HG03095 (cell line): ENCODE measurements around the gene YPEL2.

Experiments used
- ATAC-seq: cut with Tn5 transposase; IDR thresholded peaks from one replicate; pipeline ENCODE4 v1.9.1; 2021; ENCODE audit warnings: moderate library complexity; ENCODE audit not compliant: unreplicated experiment

The YPEL2 gene

GRCh38 chr17:59330053-59330942 is 1.2 kb upstream of the YPEL2 start:
- ATAC-seq, result no peak

DNA sequence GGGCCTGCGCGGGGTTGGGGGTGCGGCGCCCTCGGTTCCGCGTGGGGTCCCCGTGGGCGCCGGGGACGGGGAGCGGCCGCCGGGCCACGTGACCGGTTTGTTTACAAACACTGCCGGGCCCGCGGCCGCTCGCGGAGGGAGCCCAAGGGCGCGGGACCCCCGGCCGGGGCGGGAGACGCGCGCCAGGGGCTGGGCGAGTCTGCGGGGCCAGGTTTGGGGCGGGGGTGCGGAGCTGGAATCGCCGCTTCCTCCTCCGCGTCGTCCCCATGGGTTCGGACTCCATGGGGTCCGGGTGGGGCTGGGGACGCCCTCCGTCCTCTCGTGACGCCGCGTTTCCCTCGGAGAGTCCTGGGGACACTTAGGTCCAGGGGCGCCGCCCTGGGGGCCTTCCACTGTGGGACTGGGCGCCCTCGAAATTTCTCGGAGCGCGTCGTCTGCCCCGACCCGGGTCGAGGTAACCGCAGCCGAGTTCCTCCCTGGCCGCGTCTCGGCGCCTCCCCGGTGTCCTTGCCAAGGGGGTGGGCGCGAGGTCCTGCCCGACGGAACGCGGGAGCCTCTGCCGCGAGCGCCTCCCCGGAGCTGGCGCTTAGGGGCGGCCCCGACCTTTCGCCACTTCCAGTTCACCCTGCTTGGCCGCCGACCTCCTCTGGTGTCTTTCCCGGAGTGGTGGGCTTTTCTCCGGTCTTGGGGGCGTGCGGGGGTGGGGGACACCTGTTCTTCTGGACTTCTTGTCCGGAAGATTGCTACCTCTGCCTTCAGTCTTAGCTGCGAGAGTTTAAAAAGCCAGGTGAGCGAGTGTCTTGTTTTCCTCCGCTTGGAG is 684 bp downstream of the YPEL2 start:
- ATAC-seq, result peak; percentile 18

DNA sequence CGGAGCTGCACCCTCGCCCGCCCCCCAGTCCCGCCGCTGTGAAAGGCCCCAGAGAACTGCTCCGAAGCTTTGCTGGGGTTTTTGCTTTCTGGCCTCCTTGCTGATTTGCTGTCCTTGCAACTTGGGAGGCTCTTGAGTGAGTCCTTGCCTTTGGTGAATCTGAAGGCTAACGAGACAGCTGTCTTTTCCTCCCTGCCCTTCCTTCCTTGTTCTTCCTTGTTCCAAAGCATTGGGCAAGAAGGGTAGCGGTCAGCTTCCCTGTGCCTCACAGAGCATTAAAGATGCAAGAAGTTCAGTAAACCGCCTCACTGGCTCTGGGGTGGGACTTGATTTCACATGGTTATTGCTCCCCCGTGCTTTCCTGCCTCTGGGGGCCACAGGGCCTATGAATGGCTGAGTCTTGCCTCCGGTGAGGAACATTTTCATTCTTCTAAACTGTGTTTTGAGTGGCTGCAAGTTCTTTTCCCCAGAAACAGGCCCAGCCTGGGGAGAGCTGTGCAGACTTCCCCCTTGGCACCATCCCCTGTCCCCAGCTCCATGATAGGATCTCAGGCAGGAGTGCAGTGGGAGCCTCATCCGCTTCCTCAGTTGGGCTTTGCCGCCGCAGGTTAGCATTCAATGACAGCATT is 1.4 kb downstream of the YPEL2 start:
- no peak for ATAC-seq

GRCh38 chr17:59333836-59334235 is 2.4 kb downstream of the YPEL2 start:
- no peak for ATAC-seq

DNA sequence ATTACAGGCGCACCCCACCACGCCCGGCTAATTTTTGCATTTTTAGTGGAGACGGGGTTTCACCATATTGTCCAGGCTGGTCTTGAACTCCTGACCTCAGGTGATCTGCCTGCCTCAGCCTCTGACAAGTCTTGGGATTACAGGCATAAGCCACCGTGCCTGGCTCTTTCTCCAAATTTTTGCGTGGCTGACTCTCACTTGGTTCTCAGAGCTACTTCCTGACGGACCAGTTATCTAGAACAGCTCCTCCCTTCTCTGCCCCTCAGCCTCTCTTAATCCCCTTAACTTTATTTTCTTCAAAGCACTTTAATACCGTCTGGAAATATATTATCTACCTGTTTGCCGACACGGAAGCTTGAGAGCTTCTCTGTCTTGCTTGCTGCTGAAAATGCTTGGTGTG is 4.2 kb downstream of the YPEL2 start:
- no peak for ATAC-seq

GRCh38 chr17:59337741-59338299 is 6.4 kb downstream of the YPEL2 start:
- no peak for ATAC-seq

DNA sequence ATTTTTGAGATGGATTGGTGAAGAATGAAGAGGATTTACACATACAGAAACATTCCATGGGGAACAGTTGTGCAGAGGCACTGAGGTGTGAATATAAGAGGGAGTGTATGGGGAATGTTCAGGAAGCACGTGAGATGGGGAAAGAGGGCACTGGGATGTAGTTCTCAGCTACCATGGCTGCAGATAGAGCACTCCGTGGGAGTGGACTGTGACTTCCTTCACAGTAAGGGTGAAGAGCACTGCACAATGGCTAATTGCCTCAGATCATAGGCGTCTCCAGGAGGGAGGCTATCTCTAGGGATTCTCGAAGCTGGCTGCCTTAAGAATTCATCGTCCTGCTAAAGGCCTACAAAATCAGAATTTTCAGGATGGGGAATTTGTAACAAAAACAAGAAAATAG is 7.0 kb downstream of the YPEL2 start:
- ATAC-seq, result no peak

DNA sequence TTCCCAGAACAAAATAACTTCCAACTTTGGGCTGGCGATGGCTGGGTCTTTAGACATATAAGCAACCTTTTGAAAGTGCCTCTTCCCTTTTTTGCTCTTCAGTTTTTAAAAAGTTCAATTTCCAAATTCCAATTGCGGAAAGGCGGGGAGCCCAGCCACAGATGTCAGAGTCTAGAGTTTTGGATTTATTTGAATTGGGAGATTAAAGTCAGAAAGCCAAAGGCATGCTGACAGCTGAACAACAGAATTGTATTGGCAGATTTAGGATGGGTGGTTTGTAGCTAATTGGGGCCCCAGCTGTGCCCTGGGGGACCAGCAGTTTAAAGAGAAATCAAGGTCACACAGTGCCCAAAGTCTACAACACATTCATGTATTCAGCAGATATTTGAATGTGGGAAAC is 10.5 kb downstream of the YPEL2 start:
- no peak for ATAC-seq

GRCh38 chr17:59342681-59343131 is 11.3 kb downstream of the YPEL2 start:
- ATAC-seq, result no peak

DNA sequence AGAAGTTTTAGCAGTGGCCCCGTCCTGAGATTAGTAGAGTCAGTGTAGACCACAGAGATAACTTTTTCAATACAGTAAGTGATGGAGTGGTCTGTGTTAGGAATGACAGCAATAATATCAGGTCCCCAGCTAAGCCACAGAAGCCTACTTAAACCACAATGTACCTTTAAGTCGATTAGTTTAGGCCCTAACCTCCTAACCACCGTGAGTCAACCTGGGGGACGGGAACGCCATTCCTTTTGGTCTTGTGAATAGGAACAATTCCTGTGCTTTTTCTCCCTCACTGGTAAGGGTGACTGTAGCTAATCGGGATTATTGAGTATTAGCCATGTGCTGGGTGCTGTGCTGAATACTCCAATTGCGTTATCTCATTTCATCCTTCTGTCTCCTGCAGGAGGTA is 14.0 kb downstream of the YPEL2 start:
- ATAC-seq, result no peak

- ATAC-seq, result no peak
Measured at GRCh38 chr17:59346341-59346740, 14.9 kb downstream of the YPEL2 start.

DNA sequence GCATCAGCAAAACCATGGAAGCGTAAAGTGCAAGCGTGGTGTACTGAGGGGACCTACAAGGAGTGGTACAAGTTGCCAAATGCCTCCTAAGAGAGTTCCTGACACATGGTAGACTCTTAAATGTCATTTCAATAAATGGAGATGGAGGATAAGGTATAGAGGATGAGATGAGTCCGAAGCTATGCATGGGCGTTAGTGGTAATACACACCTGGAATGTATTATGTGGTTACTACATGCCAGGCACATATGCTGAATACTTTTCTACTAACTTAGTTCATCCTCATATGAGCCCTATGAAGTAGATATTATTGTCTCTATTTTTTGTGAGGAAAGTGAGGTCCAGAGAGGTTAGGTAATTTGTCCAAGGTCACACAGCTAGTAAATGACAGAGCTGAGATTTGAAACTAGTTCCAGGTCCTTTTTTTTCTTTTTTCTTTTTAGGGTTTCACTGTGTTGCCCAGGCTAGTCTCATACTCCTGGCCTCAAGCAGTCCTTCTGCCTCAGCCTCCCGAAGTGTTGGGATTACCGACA is 15.5 kb downstream of the YPEL2 start:
- no peak for ATAC-seq

DNA sequence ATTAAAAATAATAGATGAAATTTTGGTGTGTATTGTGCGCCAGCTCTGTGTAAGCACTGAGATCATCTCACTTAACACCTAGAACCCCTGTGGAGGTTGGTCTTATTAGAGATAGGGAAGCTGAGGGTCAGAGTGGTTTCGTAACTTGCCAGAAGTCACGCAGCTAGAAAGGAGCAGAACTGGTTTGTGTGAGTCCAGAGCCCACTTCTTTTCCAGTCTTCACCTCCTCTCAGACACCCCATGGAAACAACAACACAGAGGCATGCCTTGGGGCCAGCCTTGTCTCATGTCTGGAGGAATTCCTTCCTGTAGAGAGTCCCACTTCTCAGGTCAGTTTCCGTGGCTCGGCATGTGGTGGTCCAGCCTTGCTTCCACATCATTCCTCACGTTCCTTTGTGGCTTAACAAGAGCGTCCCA is 16.5 kb downstream of the YPEL2 start:
- no peak for ATAC-seq

DNA sequence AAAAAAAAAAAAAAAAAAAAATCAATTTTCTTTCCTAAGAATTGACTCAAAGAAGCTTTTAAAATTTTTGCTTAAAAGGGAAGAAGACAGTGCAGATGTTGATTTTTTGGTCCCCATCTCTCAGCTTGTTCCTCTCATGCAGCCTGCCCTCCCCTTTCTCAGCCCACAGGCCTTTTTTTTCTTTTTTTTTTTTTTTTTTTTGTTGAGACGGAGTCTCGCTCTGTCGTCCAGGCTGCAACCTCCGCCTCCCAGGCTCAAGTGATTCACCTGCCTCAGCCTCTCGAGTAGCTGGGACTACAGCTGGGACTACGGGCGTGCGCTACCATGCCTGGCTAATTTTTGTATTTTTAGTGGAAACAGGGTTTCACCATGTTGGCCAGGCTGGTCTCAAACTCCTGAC is 17.7 kb downstream of the YPEL2 start:
- no peak for ATAC-seq

DNA sequence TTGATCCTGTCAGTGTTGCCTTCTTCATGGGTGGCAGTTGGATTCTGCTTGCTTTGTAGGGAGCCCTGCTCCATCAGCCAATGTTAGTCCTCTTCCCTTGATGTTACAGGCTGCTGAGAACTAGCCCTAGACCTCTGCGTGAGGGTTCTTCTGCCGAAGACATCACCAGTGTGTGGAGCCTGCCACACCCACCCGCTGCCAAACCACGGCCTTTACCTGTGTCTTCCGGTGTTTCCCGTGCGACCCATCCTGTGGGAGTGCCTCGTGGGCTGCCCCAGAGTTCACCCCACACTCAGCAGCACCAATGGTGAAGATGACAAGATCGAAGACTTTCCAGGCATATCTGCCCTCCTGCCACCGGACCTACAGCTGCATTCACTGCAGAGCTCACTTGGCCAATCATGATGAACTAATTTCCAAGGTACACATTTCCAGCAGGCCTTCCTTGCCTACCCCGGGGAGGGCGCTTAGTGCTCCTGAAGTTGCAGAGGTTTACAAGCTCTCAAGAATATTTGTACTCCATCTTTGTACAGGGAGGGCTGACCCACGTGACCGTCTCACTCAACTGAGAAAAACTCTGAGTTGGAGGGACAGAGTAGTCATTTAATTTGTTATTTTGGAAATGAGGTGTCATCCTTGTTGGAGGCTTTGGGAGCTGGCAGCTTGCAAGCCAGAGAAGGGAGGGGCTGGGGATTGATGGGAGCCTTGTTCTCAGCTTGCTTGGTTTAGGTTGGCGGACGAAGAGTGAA is 21.8 kb downstream of the YPEL2 start:
- ATAC-seq, result no peak

GRCh38 chr17:59353936-59354755 is 22.7 kb downstream of the YPEL2 start:
- ATAC-seq, result no peak

GRCh38 chr17:59355030-59355701 is 23.7 kb downstream of the YPEL2 start:
- no peak for ATAC-seq

DNA sequence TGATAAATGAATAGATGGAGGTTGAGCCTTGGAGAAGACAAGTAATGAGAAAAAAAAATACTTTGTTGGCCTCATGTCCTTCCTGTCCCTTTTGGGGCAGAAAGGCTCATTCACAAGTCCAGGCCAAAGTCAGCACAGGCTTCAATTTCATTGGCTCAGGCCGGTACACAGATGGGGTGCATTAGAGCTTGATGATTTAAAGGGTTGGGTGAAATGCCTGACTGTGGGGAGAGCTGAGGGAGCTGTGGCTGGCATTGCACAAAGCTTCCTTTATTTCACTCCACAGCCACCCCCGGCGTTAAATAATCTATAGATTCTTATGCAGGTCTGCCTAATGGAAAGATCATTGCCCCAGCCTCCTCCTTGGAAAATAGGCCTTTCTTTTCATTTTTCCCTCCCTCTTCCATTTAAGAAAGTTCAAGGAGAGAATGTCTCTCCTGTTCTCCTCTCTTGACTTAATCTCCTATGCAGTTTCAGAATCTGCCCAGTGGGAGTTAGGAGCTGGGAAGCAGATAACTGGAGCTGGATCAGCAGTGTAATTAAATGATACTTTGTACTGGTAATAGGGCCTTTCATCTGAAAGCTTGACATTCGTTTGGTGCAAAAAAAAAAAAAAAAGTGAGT is 24.4 kb downstream of the YPEL2 start:
- no peak for ATAC-seq
